Panc1 (cell line): ENCODE data around the gene TTC28.

Source experiments
- POLR2AphosphoS5 ChIP-seq: IDR thresholded peaks from 2 replicates; pipeline ENCODE4 v1.6.1; 2012; ENCODE audit warnings: mild to moderate bottlenecking, low read depth, low read length, moderate library complexity
- REST ChIP-seq, 2 experiments: IDR thresholded peaks; 2 replicates each; pipeline ENCODE4 v1.6.1; 2011 to 2012; ENCODE audit warnings: low read depth in 2 of 2, control low read depth in 1 of 2, low read length in 1 of 2, mild to moderate bottlenecking in 1 of 2, moderate library complexity in 1 of 2; ENCODE audit not compliant: insufficient read depth in 1 of 2
- TF ChIP-seq, protein P1 (sequence below): fragments of 450-650 bp; IDR thresholded peaks from 2 replicates; pipeline ENCODE4 v1.5.1; 2017; ENCODE audit warnings: mild to moderate bottlenecking

DNA sequence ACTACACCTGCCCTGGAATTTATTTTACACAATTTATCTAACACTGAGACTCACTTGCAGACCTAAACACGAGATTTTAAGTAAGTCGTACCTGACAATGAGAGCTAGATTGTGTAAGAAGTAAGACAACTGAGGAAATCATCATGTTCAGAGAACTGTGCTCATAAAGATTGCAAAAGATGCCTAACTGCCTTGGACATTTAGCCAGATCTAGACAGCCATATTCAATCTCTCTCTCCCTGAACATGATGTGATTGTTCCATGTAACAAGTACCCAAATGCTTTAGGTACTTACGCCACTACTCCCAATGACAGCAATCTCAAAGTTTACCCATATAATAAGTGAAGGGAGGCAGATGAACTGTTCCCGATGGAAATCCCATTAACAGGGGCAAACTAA, 550.8 kb downstream of the TTC28 start:
- TF ChIP-seq, protein P1, sequence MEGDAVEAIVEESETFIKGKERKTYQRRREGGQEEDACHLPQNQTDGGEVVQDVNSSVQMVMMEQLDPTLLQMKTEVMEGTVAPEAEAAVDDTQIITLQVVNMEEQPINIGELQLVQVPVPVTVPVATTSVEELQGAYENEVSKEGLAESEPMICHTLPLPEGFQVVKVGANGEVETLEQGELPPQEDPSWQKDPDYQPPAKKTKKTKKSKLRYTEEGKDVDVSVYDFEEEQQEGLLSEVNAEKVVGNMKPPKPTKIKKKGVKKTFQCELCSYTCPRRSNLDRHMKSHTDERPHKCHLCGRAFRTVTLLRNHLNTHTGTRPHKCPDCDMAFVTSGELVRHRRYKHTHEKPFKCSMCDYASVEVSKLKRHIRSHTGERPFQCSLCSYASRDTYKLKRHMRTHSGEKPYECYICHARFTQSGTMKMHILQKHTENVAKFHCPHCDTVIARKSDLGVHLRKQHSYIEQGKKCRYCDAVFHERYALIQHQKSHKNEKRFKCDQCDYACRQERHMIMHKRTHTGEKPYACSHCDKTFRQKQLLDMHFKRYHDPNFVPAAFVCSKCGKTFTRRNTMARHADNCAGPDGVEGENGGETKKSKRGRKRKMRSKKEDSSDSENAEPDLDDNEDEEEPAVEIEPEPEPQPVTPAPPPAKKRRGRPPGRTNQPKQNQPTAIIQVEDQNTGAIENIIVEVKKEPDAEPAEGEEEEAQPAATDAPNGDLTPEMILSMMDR = no peak
- TF ChIP-seq REST (IDR thresholded peaks at IDR 0.05; ENCODE audit: insufficient read depth in 1 of 2, low read depth in 2 of 2, low read length in 1 of 2) (no peak), POLR2AphosphoS5 (no peak)
